Astrocyte of the hippocampus (primary cell): ENCODE measurements around the gene METTL23.
"Not testable (repeated sequence)": the region's sequence is repeated elsewhere in the genome, so short reads cannot be mapped to it uniquely, and the experiment has no call there.

Experiments
- DNase-seq: peaks from one replicate; pipeline ENCODE4 v3.0.0; 2011; ENCODE audit warnings: low read depth, low spot score

METTL23 gene

GRCh38 chr17:76713765-76714164 is 12.9 kb upstream of the METTL23 start:
- no peak for DNase-seq

- DNase-seq = no peak
These were observed 12.3 kb upstream of the METTL23 start for GRCh38 chr17:76714336-76714735.

- peak; percentile 79 for DNase-seq
These were observed 11.7 kb upstream of the METTL23 start for GRCh38 chr17:76714822-76715495.

- DNase-seq = no peak
These were observed 11.2 kb upstream of the METTL23 start for GRCh38 chr17:76715496-76715830.

GRCh38 chr17:76716146-76716838 is 10.3 kb upstream of the METTL23 start:
- peak; percentile 95 for DNase-seq

GRCh38 chr17:76716839-76717215 is 9.8 kb upstream of the METTL23 start:
- DNase-seq = peak; percentile 91

GRCh38 chr17:76718516-76718915 is 8.1 kb upstream of the METTL23 start:
- no peak for DNase-seq

GRCh38 chr17:76720211-76720610 is 6.4 kb upstream of the METTL23 start:
- DNase-seq = no peak

DNA sequence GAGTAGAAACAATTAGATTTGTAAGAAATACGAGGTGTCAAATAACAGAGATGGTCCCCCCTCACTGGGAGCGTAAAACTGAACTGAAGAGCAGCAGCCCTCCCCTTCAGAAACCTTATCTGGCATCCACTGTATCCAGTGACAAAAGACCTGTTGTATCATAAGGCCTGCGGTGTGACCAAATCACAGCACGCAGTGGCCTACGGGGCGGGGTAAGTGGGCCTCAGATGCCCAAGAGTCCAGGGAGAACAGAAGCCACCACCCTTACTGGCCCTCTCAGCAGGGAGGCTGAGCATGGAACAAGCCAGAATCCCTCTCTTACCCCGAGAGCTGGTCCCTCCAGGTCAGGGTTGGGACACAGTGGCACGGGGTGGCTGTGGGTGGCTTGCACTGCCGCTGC is 5.7 kb upstream of the METTL23 start:
- no peak for DNase-seq

GRCh38 chr17:76721463-76721862 is 5.2 kb upstream of the METTL23 start:
- DNase-seq = no peak

- no peak for DNase-seq
These were observed 4.4 kb upstream of the METTL23 start for GRCh38 chr17:76722279-76722678.

GRCh38 chr17:76722977-76723376 is 3.7 kb upstream of the METTL23 start:
- DNase-seq = not testable (repeated sequence)

GRCh38 chr17:76723812-76724211 is 2.8 kb upstream of the METTL23 start:
- DNase-seq = no peak

- DNase-seq = peak; percentile 59
These were observed 934 bp upstream of the METTL23 start for GRCh38 chr17:76725580-76726230.

DNA sequence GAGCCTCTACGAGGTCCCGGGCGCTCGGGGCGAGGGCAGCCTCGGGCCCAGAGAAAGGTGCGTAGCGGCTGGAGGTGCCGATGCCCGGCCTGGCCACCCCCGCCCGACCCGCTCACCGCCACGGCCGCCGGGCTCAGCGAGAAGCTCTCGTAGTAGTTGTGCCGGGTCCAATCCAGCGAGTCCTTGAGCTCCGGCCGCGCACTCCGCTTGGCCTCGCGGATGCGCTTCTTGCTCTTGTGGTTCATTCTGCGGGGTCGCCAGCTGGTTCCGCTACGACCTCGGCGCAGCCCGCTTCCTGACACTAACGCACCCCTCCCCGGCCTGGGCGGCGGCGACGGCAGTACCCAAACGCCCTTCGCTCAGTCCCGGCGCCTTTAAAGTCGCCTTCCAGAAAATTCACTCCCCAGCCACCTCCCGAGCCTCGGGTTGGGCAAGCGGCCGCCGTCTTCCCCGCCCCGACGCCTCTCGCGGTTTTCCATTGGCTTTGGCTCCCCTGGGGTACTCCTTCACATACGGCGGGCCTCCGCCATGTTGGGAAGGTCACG is 336 bp upstream of the METTL23 start, which contains the start of gene JMJD6:
Gene JMJD6, minus strand, starts transcription at position 376 of the 545 bp plus-strand sequence. Its CDS starts 131 bp downstream, at position 245.
- peak; percentile 98 for DNase-seq

DNA sequence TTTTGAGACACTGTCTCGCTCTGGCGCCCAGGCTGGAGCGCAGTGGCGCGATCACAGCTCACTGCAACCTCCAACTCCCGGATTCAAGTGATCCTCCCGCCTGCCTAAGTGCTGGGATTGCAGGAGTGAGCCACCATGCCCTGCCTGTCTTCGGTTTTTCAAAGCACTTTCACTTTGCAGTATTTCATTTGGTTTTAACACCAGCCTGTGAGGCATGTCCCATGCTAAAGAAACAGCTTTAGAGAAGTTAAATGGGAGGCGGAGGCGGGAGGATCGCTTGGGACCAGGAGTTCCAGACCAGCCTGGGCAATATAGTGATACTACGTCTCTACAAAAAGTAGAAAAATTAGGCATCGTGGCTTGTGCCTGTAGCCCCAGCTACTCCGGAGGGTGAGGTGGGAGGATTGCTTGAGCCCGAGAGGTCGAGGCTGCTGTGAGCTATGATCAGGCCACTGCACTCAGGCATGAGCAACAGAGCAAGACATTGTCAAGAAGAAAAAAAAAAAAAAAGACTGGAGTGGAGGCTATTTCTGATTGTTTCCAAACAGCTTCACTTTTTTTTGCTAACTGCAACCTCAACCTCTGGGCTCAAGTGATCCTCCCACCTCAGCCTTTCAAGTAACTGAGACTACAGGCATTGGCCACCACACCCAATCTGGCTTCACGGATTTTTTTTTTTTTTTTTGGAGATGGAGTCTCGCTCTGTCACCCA is 1.3 kb downstream of the METTL23 start:
- DNase-seq = peak; percentile 32

GRCh38 chr17:76731800-76732733 is 5.4 kb downstream of the METTL23 start:
- not testable (repeated sequence) for DNase-seq

- no peak for DNase-seq
These were observed 6.3 kb downstream of the METTL23 start for GRCh38 chr17:76732734-76733617.

DNA sequence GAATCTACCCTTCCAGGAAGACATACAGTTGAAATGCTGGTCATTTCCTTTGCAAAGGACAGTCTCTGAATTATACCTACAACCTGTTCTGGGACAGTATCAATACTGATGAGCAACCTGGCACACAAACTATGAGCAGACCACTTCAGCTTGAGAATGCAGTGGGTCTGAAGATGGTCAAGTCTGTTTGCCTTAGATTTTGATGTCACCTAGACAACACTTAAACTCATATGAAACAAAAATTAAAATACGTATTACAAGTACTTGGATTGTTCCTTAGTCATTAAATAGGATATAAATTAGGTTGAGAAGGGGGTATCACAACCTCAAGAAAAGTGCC is 6.9 kb downstream of the METTL23 start:
- no peak for DNase-seq
